Measurements from ENCODE around the gene SMCO4. TPM values are rescaled to one million over a fixed set of nuclear protein-coding genes. Genes with fewer than 3 reads are reported as not detected.

The SMCO4 gene
- total and polyA plus RNA-seq, 4 donors, result 16.1 to 41.4 (median 25.7) TPM

DNA sequence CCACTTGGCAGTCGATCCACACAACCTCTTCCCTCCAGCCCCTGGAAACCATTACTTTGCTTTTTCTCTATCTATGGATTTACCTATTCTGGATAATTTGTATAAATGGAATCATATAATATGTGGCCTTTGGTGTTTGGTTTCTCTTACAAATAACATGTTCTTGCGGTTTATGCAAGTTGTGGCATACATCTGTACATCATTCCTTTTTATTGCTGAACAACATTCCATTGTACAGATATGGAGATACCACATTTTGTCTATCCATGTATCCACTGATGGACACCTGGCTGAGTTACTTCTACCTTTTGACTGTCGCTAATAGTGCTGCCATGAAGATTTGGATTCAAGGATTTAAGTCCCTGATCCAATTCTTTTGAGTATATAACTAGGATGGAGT, 25.1 kb downstream of the SMCO4 start:
- Histone ChIP-seq H3K36me3 (ENCODE audit: control insufficient read depth in 1 of 2, insufficient read depth in 2 of 2, low read length in 1 of 2) (peaks cover 2 to 3% of the 10 kb centered on the region in 2 donors), H3K9me3 (ENCODE audit: control insufficient read depth, low read length) (no peaks in the 10 kb centered on the region), H3K27me3 (ENCODE audit: control insufficient read depth in 1 of 2, insufficient read depth in 2 of 2, low read length in 1 of 2) (no peaks in the 10 kb centered on the region), H3K27ac (ENCODE audit: low read depth in 1 of 2, low read length in 2 of 2) (no peak overlapping the region), H3K4me3 (ENCODE audit: low read length in 2 of 2) (no peak overlapping the region), H3K4me1 (ENCODE audit: control insufficient read depth in 1 of 2, insufficient read depth in 2 of 2, low read length in 2 of 2) (peaks cover 0 to 2% of the 10 kb centered on the region in 2 donors)
- 95 to 98% methylated on average over 3 of the region's 3 CpGs for WGBS, 2 donors
- intact Hi-C loops (cut with DNase I), result no loop called here
- ATAC-seq (ENCODE audit: low FRiP score) (no peak), DNase-seq (no peak)

DNA sequence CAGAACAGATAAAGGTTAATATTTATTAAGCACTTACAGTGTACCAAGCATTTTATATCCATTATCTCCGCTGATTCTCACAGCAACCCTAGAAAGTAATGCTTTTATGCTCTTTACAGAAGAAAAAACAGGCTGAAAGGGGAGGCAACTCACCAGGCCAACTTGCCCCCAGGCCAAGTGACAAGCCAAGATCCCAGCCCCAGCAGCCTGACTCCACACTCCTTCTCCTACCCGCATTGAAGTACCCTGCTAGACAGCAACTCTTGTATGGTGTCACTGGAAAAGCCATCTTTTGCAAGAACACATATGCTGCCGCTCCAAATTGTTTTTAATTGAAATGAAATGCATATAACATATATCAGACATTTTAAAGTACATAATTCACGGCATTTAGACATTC, 25.6 kb downstream of the SMCO4 start:
- H3K4me3 ChIP-seq (ENCODE audit: low read length in 2 of 2), result no peak overlapping the region
- no peak for ATAC-seq (ENCODE audit: low FRiP score)
- H3K9me3 ChIP-seq (ENCODE audit: control insufficient read depth, low read length), result no peaks in the 10 kb centered on the region
- DNase-seq, result no peak
- H3K36me3 ChIP-seq (ENCODE audit: control insufficient read depth in 1 of 2, insufficient read depth in 2 of 2, low read length in 1 of 2), result peaks cover 2 to 3% of the 10 kb centered on the region in 2 donors
- H3K4me1 ChIP-seq (ENCODE audit: control insufficient read depth in 1 of 2, insufficient read depth in 2 of 2, low read length in 2 of 2), result peaks cover 0 to 2% of the 10 kb centered on the region in 2 donors
- no peaks in the 10 kb centered on the region for H3K27me3 ChIP-seq (ENCODE audit: control insufficient read depth in 1 of 2, insufficient read depth in 2 of 2, low read length in 1 of 2)
- intact Hi-C loops (cut with DNase I), result no loop called here
- no peak overlapping the region for H3K27ac ChIP-seq (ENCODE audit: low read depth in 1 of 2, low read length in 2 of 2)
- 94 to 96% methylated on average over 4 of the region's 4 CpGs for WGBS, 2 donors

DNA sequence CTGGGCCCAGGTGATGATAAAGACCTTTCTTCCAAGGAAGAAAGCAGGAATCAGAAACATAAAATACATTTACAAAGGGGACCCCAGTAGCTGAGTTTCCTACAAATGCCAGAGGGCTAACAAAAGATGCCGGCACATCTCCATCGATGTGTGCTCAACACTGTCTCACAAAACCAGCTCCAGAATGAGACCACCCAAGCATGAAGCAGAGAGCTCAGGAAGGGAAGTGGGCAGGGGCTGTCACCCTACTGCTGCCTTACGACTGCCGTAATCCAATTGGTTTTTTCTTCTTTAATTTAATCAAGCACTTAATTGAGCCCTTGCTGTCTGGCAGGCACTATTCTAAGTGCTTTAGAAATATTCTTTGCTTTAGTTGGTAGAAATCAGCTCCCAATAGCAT, 26.1 kb downstream of the SMCO4 start:
- Histone ChIP-seq H3K4me1 (ENCODE audit: control insufficient read depth in 1 of 2, insufficient read depth in 2 of 2, low read length in 2 of 2) (peaks cover 0 to 2% of the 10 kb centered on the region in 2 donors), H3K36me3 (ENCODE audit: control insufficient read depth in 1 of 2, insufficient read depth in 2 of 2, low read length in 1 of 2) (peaks cover 2 to 3% of the 10 kb centered on the region in 2 donors), H3K4me3 (ENCODE audit: low read length in 2 of 2) (no peak overlapping the region), H3K27me3 (ENCODE audit: control insufficient read depth in 1 of 2, insufficient read depth in 2 of 2, low read length in 1 of 2) (no peaks in the 10 kb centered on the region), H3K9me3 (ENCODE audit: control insufficient read depth, low read length) (no peaks in the 10 kb centered on the region), H3K27ac (ENCODE audit: low read depth in 1 of 2, low read length in 2 of 2) (no peak overlapping the region)
- intact Hi-C loops (cut with DNase I), result no loop called here
- WGBS, 2 donors, result 95% methylated on average over 4 of the region's 4 CpGs
- no peak for ATAC-seq (ENCODE audit: low FRiP score)
- DNase-seq, result no peak

DNA sequence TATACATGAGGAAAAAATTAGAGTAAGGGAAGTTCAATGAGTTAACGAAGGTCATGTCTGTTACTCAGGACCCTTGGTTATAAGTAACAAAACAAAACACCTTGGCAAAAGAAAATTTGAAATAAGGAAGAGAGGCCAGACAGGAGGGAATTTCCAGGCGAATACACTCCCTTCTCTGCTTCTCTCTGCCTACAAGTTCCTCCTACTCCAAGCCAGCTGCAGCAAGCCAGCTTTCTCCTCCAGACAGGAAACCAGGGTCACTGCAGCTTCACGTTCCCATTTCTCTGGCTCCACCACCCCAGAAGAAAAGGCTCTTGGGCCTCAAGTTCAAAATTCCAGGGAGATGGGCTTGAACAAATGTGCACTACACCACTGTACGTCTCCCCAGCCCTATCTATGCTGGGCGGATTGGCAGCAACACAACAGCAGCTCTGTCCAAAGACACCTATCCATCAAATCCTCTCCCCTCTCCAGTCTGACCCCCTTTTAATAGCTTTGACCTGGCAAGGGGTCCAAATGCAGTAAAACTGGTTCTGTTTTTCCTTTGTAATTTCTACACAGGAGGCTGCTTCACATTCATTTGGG, 27.7 kb downstream of the SMCO4 start:
- 67 to 75% methylated on average over 5 of the region's 5 CpGs for WGBS, 2 donors

DNA sequence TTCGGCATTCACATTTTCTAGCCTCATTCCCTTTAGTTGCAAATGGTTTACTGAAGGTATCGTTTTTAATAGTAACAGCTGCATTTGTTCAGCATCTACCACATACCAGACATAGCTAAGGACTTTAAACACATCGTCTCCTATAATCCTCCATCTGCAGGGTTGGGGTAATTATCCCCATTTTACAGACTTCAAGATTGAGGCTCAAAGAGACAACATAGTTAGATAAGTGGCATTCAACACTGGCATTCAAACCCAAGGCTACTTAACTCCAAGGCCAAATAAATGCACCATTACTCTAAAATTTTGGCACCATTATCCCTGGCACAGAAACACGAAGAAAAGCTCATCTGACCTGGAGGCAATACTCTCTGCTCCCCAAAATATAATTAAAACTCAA, 28.5 kb downstream of the SMCO4 start:
- Histone ChIP-seq H3K9me3 (ENCODE audit: control insufficient read depth, low read length) (no peaks in the 10 kb centered on the region), H3K4me1 (ENCODE audit: control insufficient read depth in 1 of 2, insufficient read depth in 2 of 2, low read length in 2 of 2) (peaks cover 0 to 2% of the 10 kb centered on the region in 2 donors), H3K4me3 (ENCODE audit: low read length in 2 of 2) (no peak overlapping the region), H3K27me3 (ENCODE audit: control insufficient read depth in 1 of 2, insufficient read depth in 2 of 2, low read length in 1 of 2) (no peaks in the 10 kb centered on the region), H3K36me3 (ENCODE audit: control insufficient read depth in 1 of 2, insufficient read depth in 2 of 2, low read length in 1 of 2) (peaks cover 2 to 3% of the 10 kb centered on the region in 2 donors), H3K27ac (ENCODE audit: low read depth in 1 of 2, low read length in 2 of 2) (no peak overlapping the region)
- DNase-seq (no peak), ATAC-seq (ENCODE audit: low FRiP score) (no peak)
- intact Hi-C loops (cut with DNase I), result no loop called here
- 77 to 79% methylated on average over 4 of the region's 4 CpGs for WGBS, 2 donors

More for the DNA sequence above, 27.7 kb downstream of the SMCO4 start:
- H3K27ac ChIP-seq (ENCODE audit: low read depth in 1 of 2, low read length in 2 of 2), result no peak overlapping the region
- ATAC-seq (ENCODE audit: low FRiP score), result no peak
- intact Hi-C loops (cut with DNase I), result no loop called here
- peaks cover 2 to 3% of the 10 kb centered on the region in 2 donors for H3K36me3 ChIP-seq (ENCODE audit: control insufficient read depth in 1 of 2, insufficient read depth in 2 of 2, low read length in 1 of 2)
- no peak overlapping the region for H3K4me3 ChIP-seq (ENCODE audit: low read length in 2 of 2)
- peaks cover 0 to 2% of the 10 kb centered on the region in 2 donors for H3K4me1 ChIP-seq (ENCODE audit: control insufficient read depth in 1 of 2, insufficient read depth in 2 of 2, low read length in 2 of 2)
- no peak for DNase-seq
- H3K9me3 ChIP-seq (ENCODE audit: control insufficient read depth, low read length), result no peaks in the 10 kb centered on the region
- no peaks in the 10 kb centered on the region for H3K27me3 ChIP-seq (ENCODE audit: control insufficient read depth in 1 of 2, insufficient read depth in 2 of 2, low read length in 1 of 2)

DNA sequence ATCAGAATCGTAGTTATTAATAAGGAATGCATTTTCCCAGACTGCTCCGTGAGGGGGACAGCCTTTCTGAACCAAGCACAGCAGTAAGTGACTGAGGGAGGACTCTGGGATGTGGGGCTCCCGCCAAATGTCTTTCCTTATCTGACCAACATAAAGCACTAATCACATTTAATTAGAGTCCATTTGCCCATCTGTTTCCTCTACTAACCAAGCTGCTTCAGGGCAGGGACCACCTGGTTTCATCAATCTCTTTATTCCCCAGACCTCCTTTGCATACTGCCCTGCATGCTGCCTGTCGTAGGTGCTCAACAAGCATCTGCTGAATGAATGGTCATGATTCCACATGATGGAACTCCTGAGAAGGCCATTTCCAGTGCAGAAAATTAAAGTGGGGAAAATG, 29.4 kb downstream of the SMCO4 start:
- intact Hi-C loops (cut with DNase I), result no loop called here
- Histone ChIP-seq H3K9me3 (ENCODE audit: control insufficient read depth, low read length) (no peaks in the 10 kb centered on the region), H3K36me3 (ENCODE audit: control insufficient read depth in 1 of 2, insufficient read depth in 2 of 2, low read length in 1 of 2) (peaks cover 2 to 3% of the 10 kb centered on the region in 2 donors), H3K27me3 (ENCODE audit: control insufficient read depth in 1 of 2, insufficient read depth in 2 of 2, low read length in 1 of 2) (no peaks in the 10 kb centered on the region), H3K4me1 (ENCODE audit: control insufficient read depth in 1 of 2, insufficient read depth in 2 of 2, low read length in 2 of 2) (peaks cover 0 to 2% of the 10 kb centered on the region in 2 donors), H3K27ac (ENCODE audit: low read depth in 1 of 2, low read length in 2 of 2) (no peak overlapping the region), H3K4me3 (ENCODE audit: low read length in 2 of 2) (no peak overlapping the region)
- ATAC-seq (ENCODE audit: low FRiP score), result no peak
- no peak for DNase-seq
- WGBS, 2 donors, result 88% methylated on average over 4 of the region's 4 CpGs

DNA sequence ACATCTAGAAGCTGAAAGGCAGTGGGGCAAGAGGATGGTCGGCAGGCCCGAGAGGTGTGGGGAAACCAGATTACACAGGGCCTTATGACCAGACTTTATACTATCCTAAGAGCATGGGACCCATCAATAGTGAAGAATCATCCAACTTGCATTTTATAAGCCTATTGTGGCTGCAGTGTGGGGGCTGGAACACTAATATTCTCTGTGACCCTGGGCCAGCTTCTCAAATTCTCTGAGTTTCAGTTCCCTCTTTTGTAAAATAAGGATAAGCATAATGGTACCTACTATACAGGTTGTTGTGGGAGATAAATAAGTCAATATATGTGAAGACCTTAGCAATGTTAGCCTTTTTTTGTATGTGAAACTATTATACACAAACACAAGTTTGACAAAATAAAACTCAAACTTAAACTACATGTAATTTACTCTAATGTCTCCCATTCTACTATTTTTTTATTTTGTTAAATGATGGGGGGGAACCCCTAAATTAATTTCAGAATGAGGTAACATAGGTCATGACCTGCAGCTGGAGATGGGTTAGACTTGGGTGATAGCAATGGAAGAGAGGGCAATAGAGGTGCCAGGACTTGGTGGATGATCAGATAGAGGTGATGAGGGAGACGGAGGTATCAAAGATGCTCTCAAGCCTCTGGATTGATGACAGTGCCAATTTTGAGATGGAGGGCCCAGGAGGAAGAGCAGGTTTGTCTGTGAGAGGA, 30.1 kb downstream of the SMCO4 start:
- intact Hi-C loops (cut with DNase I), result no loop called here
- Histone ChIP-seq H3K27me3 (ENCODE audit: control insufficient read depth in 1 of 2, insufficient read depth in 2 of 2, low read length in 1 of 2) (no peaks in the 10 kb centered on the region), H3K4me3 (ENCODE audit: low read length in 2 of 2) (no peak overlapping the region), H3K36me3 (ENCODE audit: control insufficient read depth in 1 of 2, insufficient read depth in 2 of 2, low read length in 1 of 2) (peaks cover 2 to 3% of the 10 kb centered on the region in 2 donors), H3K4me1 (ENCODE audit: control insufficient read depth in 1 of 2, insufficient read depth in 2 of 2, low read length in 2 of 2) (no peaks in the 10 kb centered on the region), H3K9me3 (ENCODE audit: control insufficient read depth, low read length) (no peaks in the 10 kb centered on the region), H3K27ac (ENCODE audit: low read depth in 1 of 2, low read length in 2 of 2) (no peak overlapping the region)
- ATAC-seq (ENCODE audit: low FRiP score), result no peak
- WGBS, 2 donors, result 96% methylated on average over 3 of the region's 3 CpGs
- no peak for DNase-seq

DNA sequence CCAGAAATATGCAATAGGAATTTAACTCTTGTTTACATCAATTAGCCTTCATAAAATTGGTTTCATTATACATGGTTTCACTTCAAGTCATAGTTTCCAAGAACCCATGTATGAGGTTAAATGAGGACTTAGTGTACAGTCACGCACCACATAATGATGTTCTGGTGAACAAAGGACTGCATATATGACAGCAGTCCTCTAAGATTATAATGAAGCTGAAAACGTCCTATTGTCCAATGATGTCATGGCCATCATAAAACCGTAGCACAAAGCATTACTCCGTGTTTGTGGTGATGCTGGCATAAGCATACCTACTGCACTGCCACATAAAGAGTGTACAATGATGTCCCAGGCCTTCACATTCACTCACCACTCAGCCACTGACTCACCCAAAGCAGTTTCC, 31.1 kb downstream of the SMCO4 start:
- Histone ChIP-seq H3K27me3 (ENCODE audit: control insufficient read depth in 1 of 2, insufficient read depth in 2 of 2, low read length in 1 of 2) (no peaks in the 10 kb centered on the region), H3K27ac (ENCODE audit: low read depth in 1 of 2, low read length in 2 of 2) (no peak overlapping the region), H3K4me1 (ENCODE audit: control insufficient read depth in 1 of 2, insufficient read depth in 2 of 2, low read length in 2 of 2) (no peaks in the 10 kb centered on the region), H3K36me3 (ENCODE audit: control insufficient read depth in 1 of 2, insufficient read depth in 2 of 2, low read length in 1 of 2) (peaks cover 2 to 3% of the 10 kb centered on the region in 2 donors), H3K9me3 (ENCODE audit: control insufficient read depth, low read length) (no peaks in the 10 kb centered on the region), H3K4me3 (ENCODE audit: low read length in 2 of 2) (no peak overlapping the region)
- intact Hi-C loops (cut with DNase I), result no loop called here
- DNase-seq (no peak), ATAC-seq (ENCODE audit: low FRiP score) (no peak)
- 84 to 85% methylated on average over 4 of the region's 4 CpGs for WGBS, 2 donors
